NCI-H1092 (cell line): Measurements from ENCODE around the gene SAV1.
A peak's percentile ranks its signal among the peaks of the same experiment; 100 is the strongest.
"Not testable (repeated sequence)": the region's sequence is repeated elsewhere in the genome, so short reads cannot be mapped to it uniquely, and the experiment has no call there.

Source experiments
- DNase-seq: peaks from one replicate; lab custom pipeline; 2025; lab: John Stamatoyannopoulos, UW

The SAV1 gene

DNA sequence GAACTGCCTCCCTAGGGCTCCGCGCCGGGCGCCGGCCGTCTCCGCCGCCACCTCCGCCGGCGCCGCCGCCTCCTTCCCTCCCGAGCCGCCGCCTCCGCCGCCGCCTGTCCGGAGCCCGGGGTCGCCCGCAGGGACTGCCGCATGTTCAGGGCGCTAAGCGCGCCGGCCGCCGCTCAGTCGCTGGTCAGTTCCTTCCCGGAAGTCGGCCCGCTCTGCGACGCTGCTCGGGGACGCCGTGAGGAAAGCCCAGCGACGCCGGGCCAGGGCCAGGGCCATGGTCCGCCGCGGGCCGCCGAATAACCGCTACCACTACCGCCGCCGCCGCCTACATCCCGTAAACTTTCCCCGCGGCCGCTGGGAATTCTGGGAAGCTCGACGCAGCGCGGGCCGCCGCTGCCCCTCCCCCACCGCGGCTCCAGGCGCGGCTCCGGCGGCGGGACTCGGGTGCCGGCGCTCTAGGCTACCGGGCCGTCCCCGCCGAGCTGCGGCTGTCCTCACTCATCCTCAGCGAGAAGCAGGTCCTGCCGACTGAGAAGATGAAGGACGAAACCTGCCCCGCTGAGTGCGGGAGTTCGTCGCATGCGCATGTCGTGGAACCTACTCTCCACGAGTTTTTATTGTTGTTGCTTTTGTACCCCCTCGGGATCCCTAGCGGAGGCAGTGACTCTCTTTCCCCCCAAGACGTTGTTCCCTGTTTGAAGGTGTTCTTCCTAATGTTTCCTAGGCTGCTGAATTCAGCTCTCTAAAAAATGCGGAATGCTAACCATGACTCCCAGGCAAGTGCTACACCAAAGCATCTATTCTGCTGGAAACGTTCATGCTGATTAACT is at the start of gene SAV1:
SAV1 (minus strand) TSS at position 311 of the 830 bp plus-strand sequence. CDS start 339 bp downstream, outside the sequence.
- peak; percentile 81 for DNase-seq

DNA sequence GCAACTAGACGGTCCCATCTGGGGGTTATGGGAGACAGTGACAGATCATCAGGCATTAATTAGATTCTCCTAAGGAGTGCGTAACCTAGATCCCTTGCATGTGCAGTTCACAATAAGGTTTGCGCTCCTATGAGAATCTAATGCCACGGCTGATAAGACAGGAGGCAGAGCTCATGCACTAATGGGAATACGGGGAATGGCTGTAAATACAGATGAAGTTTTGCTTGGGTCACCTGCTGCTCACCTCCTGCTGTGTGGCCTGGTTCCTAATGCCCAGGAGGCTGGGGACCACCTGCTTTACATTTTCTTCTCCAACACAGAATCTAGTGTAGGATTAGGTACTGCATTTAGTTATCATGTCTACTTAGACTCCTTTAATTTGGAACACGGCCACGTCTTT is 49.7 kb upstream of the SAV1 start:
- no peak for DNase-seq

DNA sequence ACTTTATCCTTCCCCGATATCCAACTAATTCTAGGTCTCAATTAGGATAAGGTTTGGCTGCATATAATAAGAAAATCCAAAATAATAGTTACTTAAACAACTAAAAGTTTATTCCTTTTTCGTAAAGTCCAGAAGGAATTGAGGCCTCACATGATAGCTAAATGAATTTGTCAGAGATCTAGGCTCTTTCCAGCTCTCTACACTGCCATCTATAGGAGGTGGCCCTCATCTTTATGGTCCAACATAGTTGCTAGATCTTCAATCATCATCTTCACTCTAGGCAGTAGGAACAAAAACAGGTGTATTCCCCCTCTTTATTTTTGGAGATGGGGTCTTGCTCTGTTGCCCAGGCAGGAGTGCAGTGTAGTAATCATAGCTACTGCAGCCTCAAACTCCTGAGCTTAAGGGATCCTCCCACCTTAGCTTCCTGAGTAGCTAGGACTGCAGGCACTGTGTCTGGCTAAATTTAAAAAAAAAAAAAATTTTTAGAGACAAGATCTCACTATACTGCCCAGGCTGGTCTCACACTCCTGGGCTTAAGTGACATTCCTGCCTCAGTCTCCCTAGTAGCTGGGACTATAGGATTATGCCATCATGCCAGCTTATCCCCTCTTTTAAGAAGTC is 46.5 kb upstream of the SAV1 start:
- DNase-seq: no peak

DNA sequence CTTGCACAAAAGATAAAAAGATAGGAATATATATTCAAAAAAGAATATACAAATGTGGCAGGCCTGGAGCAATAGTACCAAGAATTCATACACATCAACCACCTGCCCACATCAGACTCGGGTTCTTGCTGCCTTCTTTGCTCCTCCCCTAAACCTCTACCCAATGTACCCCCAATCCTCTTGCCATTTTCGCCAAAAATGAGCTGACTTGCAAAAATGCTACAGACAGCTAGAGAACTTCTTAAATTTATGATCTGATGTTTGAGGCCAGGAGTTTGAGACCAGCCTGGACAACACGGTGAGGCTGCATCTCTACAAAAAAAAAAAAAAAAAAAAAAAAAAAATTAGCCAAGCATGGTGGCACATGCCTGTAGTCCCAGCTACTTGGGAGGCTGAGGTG is 42.9 kb upstream of the SAV1 start:
- DNase-seq: no peak

DNA sequence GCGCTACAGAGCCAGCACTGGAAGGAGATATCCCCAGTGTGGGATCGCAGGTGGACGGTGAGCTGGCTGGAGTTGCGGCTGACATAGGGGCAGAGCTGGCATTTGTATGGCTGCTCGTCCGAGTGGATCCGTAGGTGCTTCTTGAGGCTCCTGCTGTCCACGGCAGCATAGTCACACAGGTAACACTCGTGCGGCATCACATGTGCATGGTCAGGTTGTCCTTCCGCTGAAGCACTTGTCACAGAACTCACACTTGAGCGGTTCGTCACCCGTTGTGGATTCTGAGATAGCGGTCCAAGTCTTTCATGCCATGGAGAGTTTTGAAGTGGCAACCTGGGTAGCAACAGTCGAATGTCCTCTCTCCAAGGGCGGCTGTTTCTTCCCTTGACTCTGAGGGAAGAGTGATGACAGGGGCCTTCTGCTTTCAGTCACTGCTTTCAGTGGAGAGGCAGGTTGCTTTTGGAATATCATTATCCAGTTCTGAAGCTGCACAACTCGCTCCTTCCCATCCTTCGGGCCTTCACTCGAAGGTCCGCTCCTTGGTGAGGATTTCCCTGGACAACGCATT is 37.0 kb upstream of the SAV1 start:
- DNase-seq: no peak

DNA sequence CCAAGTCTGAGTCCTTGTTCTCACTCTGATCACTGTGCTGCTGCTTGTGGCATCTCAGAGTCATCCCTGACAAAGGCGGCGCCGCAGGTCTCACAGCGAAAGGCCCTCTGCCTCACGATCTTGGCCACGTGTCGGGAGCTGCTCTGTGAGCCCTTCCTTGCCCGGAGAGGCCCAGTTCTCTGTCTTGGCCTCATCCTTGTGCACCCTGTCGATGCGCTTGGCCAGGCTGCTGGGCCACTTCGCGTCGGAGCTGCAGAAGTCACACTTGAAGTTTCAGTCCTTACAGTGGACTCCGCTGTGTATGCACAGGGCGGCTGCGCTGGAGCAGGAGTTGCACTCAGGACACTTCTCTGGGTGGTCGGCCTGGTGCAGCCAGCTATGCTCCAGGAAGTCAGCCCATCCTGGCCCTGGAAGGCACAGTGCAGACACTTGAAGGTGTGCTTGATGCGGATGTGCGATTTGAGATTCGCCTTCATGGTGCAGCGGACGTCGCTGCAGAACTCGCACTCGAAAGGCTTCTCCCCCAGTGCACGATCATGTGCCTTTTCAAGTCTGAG is 36.4 kb upstream of the SAV1 start:
- DNase-seq: no peak

DNA sequence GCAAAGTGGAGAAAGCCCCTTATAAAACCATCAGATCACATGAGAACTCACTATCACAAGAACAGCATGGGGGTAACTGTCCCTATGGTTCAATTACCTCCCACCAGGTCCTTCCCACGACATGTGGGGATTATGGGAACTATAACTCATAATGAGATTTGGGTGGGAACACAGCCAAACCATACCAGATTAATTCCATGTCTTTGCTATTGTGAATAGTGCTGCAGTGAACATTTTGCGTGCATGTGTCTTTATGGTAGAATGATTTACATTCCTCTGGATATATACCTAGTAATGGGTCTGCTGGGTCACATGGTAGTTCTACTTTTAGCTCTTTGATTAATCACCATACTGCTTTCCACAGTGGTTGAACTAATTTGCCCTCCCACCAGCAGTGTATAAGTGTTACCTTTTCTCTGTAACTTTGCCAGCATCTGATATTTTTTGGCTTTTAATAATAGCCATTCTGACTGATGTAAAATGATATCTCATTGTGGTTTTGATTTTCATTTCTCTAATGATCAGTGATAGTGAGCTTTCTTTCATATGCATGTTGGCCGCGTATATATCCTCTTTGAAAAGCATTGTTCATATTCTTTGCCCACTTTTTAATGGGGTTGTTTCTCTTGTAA is 29.7 kb upstream of the SAV1 start:
- no peak for DNase-seq

DNA sequence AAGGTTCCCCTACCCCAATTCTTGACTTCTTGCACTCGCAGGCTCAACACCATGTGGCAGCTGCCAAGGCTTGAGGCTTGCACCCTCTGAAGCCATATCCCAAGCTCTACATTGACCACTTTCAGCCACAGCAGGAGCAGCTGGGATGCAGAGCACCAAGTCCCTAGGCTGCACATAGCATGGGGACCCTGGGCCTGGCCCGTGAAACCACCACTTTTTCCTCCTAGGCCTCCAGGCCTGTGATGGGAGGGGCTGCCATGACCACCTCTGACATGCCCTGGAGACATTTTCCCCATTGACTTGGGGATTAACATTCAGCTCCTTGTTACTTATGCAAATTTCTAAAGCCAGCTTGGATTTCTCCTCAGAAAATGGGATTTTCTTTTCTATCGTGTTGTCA is 26.2 kb upstream of the SAV1 start:
- not testable (repeated sequence) for DNase-seq

DNA sequence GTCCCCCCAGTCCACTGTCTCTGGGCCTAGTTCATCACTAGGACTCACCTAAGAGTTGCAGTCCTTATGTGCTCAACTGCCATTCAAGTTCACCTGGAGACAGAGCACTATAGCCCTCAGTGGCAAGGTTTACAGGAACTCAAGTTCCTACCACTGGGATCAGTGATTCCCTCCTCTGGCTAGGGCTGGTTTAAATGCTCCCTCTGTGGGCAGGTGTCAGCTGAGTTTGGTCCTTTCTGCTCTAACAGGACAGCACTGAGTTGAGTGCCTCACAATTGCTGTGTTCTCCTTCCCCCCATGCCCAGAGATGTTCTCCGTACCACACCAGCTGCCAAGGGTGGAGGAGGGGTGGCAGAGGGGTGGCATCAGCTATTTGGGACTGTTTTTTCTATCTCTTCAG is 20.8 kb upstream of the SAV1 start:
- no peak for DNase-seq

DNA sequence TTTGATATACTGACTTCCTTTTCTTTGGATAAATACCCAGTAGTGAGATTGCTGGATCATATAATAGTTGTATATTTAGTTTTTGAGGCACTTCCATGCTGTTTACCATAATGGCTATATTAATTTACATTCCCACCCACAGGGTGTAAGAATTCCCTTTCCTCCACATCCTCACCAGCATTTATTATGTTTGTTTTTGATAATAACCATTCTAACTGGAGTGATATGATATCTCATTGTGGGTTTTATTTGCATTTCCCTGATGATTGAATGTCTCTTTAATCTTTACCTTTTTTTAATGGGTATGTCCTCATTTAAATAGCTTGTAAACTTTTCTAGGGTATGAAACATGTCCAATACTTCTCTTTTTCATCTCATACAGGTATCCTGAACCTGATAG is 11.6 kb upstream of the SAV1 start:
- no peak for DNase-seq

DNA sequence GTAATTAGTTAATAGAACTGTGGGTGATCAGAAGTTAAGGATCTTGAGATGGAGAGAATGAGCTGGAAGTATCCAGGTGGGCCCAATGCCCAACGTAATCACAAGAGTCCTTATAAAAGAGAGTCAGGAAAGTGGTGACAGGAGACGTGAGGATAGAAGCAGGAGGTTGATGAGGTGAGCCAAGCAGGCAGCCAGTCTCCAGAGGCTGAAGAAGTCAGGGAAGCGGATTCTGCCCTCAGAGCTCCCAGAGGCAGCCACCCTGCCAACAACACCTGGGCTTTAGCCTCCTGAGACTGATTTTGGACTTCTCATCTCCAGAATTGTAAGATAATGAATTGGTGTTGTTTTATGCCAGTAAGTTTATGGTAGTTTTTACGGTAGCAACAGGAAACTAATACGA is 10.1 kb upstream of the SAV1 start:
- DNase-seq: no peak

DNA sequence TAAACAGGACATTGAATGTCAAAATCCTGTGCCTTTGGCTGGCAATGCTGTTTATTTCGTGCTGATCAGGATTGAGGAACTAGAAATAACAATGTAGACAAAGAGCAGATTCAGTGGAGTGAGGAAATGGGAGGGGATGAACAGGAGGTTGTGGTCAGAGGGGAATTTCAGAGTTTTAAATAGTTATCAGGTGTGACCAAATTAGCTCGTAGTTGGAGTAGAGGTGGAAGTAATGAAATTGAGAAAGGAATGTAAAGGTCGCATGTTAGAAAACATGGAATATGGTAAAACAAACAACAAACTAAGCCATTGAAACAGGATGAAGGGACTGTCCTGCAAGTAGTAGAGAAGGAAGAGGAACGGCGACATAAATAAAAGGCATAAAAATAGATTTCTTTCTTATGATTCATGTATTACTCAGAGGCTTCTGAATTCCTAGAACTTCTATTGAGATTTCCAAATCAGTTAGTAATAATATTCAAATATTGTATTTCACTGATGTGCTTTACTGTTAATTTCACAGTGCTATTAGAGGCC is 9.5 kb upstream of the SAV1 start:
- no peak for DNase-seq

DNA sequence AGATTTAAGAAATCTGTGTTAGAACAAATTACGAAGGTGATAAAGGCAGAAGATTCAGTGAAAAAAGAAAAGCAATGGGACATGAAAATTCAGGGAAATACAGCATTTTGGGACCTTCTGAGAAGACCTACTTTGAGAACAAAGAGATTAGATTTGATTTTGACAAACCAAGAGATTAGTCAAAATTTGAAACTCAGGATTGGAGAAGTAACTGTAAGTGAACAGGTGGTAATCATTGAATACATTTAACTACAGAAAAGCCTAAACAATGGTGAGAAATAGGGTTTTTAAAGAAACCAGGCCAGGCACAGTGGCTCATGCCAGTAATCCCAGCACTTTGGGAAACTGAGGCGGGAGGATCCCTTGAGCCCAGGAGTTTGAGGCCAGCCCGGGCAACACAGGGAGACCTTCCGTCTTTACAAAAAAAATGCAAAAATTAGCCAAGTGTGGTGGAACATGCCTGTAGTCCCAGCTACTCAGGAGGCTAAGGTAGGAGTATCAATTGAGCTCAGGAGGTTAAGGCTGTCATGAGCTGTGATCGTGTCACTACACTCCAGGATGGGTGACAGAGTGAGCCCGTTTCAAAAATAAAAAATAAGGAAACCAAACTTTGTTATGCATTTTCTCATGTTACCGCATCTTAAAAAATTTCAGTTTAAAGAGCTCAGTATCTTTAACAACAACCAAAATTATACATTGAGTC is 8.9 kb upstream of the SAV1 start:
- DNase-seq: no peak

DNA sequence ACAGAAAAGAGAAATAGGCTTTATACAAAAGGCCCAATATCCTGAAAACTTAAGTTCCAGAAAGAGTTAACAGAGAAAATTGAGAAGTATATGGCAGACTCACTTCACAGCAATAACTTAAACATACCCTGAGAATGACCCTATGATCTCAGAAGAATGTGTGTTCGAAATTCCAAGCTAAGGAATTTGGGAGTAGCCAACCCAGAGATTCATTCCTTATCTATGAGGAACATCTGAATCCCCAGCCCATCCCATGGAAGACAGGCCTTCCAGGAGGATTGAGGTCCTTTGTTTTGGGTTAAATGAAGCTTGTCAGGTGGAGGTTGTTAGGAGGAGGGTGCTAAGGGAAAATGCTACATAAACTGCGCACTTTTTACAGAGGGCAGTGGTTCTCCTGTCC is 7.5 kb upstream of the SAV1 start:
- no peak for DNase-seq

DNA sequence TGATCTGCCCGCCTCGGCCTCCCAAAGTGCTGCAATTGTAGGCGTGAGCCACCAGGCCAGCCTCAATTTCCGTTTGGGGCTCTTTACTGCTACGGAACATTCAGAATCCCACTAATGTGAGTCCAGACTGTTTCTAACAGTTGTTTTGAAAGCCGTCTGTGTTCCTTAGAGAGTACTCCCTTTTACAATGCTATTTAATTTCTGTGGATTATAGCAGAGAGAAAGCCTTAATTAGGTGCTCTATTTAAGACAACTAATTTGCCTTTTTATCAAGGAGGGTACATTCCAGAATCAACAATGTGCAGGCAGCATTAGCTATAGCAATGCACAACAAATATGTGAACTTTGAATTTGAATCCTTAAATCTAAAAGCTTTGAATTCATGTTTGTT is 2.8 kb upstream of the SAV1 start:
- DNase-seq: no peak

DNA sequence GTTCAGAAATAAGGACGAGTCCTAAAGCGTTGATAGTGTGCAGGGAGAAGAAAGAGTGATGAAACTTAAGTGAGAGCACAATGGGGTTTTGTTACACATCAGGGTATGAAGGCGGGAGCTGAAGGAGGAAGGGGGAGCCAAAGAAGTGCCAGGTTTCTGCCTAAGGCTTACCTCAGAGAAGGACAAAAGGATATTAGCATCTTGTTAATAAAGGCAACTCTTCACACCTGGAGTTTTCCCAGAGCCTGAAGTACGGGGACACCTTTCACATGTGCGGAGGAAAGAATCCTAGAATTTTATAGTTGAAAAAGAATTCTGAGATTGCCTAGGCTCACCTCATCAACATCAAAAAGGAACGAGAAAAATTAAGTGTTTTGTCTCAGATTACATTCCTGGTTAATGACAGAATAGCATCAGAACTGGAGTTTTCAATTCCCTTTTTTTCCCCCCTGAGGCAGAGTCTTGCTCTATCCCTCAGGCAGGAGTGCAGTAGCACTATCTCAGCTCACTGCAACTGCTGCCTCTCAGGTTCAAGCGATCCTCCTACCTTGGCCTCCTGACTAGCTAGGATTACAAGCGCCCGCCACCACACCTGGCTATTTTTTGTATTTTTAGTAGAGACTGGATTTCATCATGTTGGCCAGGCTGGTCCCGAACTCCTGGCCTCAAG is 2.2 kb upstream of the SAV1 start:
- DNase-seq: no peak

DNA sequence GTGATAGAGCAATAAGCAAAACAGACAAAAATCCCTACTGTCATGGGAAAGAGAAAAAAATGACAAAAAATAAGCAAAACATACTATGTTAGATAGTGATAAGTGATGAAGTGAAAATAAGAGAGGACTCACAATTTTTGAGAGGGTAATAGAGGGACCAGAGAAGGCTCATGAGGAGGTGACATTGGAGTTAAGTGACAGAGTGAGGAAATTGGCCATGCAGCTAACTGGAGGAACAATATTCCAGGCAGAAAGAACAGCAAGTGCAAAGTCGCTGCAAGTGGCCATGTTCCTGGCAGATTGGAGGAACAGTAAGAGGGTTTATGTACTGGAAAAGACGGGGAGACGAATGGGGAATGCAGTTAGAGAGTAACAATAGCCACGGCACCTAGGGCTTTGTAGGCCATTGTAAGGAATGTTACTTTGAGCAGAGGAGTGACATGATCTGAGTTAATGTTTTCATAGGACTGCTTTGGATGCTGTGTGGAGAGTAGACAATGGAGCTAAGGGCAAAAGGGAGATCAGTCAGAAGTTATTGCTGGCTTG is 1.4 kb upstream of the SAV1 start:
- no peak for DNase-seq

DNA sequence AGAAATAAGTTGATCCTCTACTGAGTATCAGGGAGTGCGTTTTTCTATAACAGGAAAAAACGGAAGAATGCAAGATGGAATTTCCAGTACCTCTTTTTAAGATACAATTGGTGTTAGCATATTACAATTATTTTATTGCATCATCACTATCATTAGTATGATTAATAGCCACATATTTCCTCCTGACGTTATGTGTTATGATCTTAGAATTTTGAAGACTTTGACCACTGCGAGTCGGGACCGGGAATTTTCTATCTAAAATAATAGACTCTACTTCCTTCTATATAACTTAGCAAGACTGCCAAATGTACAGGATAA is 679 bp upstream of the SAV1 start:
- DNase-seq: no peak

DNA sequence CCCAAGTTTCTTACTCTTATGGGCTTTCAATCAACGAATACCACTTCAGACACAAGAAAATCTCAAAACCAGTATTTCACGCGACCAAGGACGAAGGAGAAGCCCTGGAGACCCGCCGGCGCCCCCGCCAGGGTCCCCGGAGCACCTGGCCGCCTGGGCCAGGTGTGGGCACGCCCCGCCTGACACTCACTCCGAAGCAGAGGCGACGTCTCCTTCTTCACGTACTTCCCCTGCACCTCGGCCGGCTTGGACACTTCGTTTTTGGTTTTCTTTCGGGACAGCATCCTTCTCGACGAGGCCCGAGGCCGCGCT is 466 bp downstream of the SAV1 start:
- DNase-seq: peak; percentile 35

DNA sequence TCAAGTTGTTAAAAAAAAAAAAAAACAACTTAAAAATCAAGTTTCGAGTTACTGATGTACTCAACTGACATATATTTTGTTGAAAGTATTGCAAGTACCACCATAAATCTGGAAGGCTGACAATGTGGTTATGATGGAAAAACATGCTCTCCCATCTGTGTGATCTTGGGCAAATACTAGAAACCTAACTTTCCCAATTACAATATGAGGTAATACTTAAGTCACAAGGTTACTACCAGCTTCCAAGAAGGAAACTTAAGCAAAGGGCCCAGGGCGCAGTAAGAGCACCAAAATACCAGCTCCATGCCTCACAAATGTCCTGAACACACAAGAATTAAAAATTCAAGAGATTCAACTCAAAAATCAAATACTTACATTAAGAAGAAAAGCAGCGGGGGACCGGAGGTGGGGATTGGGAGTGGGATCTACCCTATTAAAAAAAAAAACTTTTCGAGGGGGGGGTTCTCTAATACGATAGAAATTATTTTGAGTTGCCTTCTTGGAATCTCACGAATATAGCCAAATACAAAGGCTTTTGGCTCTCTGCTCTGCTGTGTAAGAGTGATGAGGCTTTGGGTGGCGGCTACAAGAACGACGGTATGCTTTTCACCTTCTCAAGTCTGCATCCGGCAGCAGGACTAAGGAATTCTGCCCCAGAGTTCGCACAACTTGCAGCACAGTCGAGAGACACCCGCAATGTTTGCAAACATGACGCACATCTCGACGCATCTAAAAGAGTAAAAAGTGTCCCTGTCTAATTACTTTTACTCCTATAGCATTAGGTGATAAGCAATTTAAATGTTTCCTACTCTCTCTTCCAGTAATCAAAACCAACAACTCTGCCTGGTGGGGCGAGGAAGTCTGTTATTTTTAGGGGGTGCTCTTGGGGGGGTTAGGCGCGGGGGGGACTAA is 1.1 kb downstream of the SAV1 start:
- DNase-seq: no peak
